ENCODE data around the gene PRRT1.
A peak's percentile ranks its signal among the peaks of the same experiment; 100 is the strongest.
"Not testable (repeated sequence)": the region's sequence is repeated elsewhere in the genome, so short reads cannot be mapped to it uniquely, and the experiment has no call there.

The PRRT1 gene

DNA sequence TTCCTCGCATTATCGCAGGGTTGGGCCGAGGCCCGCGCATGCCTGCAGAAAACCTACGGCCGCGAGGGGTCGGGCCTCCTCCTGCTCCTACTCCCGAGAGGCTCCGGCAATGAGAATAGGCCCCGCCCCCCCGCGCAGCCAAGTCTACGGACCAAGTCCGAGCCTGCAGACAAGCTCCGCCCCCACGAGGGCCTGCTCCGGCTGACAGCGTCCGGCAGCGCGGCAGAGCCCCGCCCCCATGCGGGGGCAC is 43.8 kb upstream of the PRRT1 start:
- peak overlapping the region; percentile 100 for H3K9ac ChIP-seq (ENCODE audit: low read depth, low read length, poor library complexity, severe bottlenecking)
- TF ChIP-seq EZH2phosphoT487 (IDR thresholded peaks at IDR 0.05; ENCODE audit: borderline replicate concordance): no peak
- TF ChIP-seq, protein P1, sequence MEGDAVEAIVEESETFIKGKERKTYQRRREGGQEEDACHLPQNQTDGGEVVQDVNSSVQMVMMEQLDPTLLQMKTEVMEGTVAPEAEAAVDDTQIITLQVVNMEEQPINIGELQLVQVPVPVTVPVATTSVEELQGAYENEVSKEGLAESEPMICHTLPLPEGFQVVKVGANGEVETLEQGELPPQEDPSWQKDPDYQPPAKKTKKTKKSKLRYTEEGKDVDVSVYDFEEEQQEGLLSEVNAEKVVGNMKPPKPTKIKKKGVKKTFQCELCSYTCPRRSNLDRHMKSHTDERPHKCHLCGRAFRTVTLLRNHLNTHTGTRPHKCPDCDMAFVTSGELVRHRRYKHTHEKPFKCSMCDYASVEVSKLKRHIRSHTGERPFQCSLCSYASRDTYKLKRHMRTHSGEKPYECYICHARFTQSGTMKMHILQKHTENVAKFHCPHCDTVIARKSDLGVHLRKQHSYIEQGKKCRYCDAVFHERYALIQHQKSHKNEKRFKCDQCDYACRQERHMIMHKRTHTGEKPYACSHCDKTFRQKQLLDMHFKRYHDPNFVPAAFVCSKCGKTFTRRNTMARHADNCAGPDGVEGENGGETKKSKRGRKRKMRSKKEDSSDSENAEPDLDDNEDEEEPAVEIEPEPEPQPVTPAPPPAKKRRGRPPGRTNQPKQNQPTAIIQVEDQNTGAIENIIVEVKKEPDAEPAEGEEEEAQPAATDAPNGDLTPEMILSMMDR (conservative IDR thresholded peaks at IDR 0.05; ENCODE audit: low read length): no peak
- H3K4me1 ChIP-seq (ENCODE audit: insufficient read depth, low read length, poor library complexity, severe bottlenecking): peaks cover 52% of the 10 kb centered on the region
- no peaks in the 10 kb centered on the region for H3K27me3 ChIP-seq (ENCODE audit: insufficient read depth, low read length, poor library complexity, severe bottlenecking)
- H4K20me1 ChIP-seq (ENCODE audit: insufficient read depth, low read length, poor library complexity, severe bottlenecking): no peaks in the 10 kb centered on the region
- no peaks in the 10 kb centered on the region for H3K9me2 ChIP-seq (replicated peaks; ENCODE audit: low read depth, low read length)
- no peak overlapping the region for H2AFZ ChIP-seq (ENCODE audit: low read length)
- no peaks in the 10 kb centered on the region for H3K36me3 ChIP-seq (ENCODE audit: insufficient read depth, low read length)
- H3K4me3 ChIP-seq (ENCODE audit: low read length, poor library complexity, severe bottlenecking): peak overlapping the region; percentile 99
- H3K79me2 ChIP-seq (ENCODE audit: insufficient read depth, low read length): peaks cover 53% of the 10 kb centered on the region
- no peaks in the 10 kb centered on the region for H3F3A ChIP-seq (ENCODE audit: low read depth)
- H3K4me2 ChIP-seq (ENCODE audit: low read depth, low read length, poor library complexity, severe bottlenecking): no peak overlapping the region
- H3K9me3 ChIP-seq (ENCODE audit: insufficient read depth, low read depth, low read length): no peaks in the 10 kb centered on the region

DNA sequence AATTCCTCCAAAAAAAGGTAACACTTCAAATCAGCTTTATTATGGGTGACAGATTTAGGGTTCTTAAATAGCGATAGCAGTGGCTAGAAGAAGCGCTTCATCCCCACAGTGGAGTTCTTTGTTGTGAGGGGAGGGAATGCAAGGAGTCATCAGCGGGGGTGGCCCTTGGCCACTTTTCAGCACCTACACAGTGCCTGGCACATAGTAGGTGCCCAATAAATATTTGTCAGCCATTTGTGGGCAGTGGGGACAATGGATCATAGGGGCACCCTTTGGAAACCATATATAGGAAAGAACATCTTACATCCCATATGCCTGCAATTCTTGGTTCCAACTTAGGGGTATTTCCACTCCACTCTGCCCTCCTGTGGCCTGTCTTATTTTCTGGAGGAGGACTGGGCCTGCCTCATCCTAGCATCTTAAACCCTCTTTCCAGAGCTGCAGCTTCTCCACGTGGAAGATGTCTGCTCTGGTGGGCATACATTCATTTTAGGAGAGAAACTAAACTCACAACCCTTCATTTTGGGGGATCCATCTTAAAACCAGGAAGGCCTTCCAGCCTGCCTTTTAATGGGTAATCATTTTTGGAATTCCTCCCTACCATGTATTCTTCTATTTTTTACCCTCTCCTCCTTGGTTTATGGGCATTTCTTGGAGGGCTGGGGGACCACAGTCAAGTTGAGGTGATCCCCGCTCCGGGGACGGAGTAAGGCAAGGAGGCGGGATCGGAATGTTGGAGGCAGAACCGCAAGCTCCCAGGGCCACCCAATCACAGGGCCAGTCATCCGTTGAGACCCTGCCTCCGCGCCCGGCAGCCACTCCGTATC is 43.3 kb upstream of the PRRT1 start:
- H3K79me2 ChIP-seq (ENCODE audit: insufficient read depth, low read length): peaks cover 58% of the 10 kb centered on the region
- no peak for TF ChIP-seq EZH2phosphoT487 (IDR thresholded peaks at IDR 0.05; ENCODE audit: borderline replicate concordance)
- TF ChIP-seq, protein P1 (conservative IDR thresholded peaks at IDR 0.05; ENCODE audit: low read length): peak; percentile 82
- H3K4me3 ChIP-seq (ENCODE audit: low read length, poor library complexity, severe bottlenecking): peak overlapping the region; percentile 91
- no peaks in the 10 kb centered on the region for H4K20me1 ChIP-seq (ENCODE audit: insufficient read depth, low read length, poor library complexity, severe bottlenecking)
- peak overlapping the region; percentile 96 for H3K9ac ChIP-seq (ENCODE audit: low read depth, low read length, poor library complexity, severe bottlenecking)
- peak overlapping the region; percentile 35; the same call in 1 of the 2 replicates for H2AFZ ChIP-seq (ENCODE audit: low read length)
- no peaks in the 10 kb centered on the region for H3K27me3 ChIP-seq (ENCODE audit: insufficient read depth, low read length, poor library complexity, severe bottlenecking)
- no peaks in the 10 kb centered on the region for H3K9me3 ChIP-seq (ENCODE audit: insufficient read depth, low read depth, low read length)
- H3K4me2 ChIP-seq (ENCODE audit: low read depth, low read length, poor library complexity, severe bottlenecking): peak overlapping the region; percentile 99
- no peaks in the 10 kb centered on the region for H3K36me3 ChIP-seq (ENCODE audit: insufficient read depth, low read length)
- H3F3A ChIP-seq (ENCODE audit: low read depth): no peaks in the 10 kb centered on the region
- H3K9me2 ChIP-seq (replicated peaks; ENCODE audit: low read depth, low read length): no peaks in the 10 kb centered on the region
- H3K4me1 ChIP-seq (ENCODE audit: insufficient read depth, low read length, poor library complexity, severe bottlenecking): peaks cover 52% of the 10 kb centered on the region

DNA sequence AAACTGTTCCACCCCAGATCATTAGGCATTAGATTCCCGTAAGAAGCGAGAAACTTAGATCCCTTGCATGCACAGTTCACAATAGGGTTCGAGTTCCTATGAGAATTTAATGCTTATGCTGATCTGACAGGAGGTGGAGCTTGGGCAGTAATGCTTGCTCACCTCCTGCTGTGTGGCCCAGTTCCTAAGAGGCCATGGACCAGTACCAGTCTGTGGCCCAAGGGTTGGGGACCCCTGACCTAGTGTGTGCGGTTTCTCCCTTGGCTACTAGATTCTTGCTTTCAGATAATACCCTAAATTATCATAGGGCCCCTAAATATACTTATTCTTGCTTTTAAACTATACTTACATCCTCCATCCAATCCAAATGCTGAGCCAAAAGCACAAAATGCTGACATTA is 42.6 kb upstream of the PRRT1 start:
- no peaks in the 10 kb centered on the region for H3K36me3 ChIP-seq (ENCODE audit: insufficient read depth, low read length)
- H3K4me1 ChIP-seq (ENCODE audit: insufficient read depth, low read length, poor library complexity, severe bottlenecking): peaks cover 53% of the 10 kb centered on the region
- peaks cover 64% of the 10 kb centered on the region for H3K79me2 ChIP-seq (ENCODE audit: insufficient read depth, low read length)
- peak overlapping the region; percentile 99 for H3K4me2 ChIP-seq (ENCODE audit: low read depth, low read length, poor library complexity, severe bottlenecking)
- H3K27me3 ChIP-seq (ENCODE audit: insufficient read depth, low read length, poor library complexity, severe bottlenecking): no peaks in the 10 kb centered on the region
- peak overlapping the region; percentile 96 for H3K9ac ChIP-seq (ENCODE audit: low read depth, low read length, poor library complexity, severe bottlenecking)
- no peaks in the 10 kb centered on the region for H3F3A ChIP-seq (ENCODE audit: low read depth)
- H3K9me3 ChIP-seq (ENCODE audit: insufficient read depth, low read depth, low read length): no peaks in the 10 kb centered on the region
- H2AFZ ChIP-seq (ENCODE audit: low read length): no peak overlapping the region
- H4K20me1 ChIP-seq (ENCODE audit: insufficient read depth, low read length, poor library complexity, severe bottlenecking): no peaks in the 10 kb centered on the region
- H3K4me3 ChIP-seq (ENCODE audit: low read length, poor library complexity, severe bottlenecking): peak overlapping the region; percentile 91
- H3K9me2 ChIP-seq (replicated peaks; ENCODE audit: low read depth, low read length): no peaks in the 10 kb centered on the region
- TF ChIP-seq, protein P1 (conservative IDR thresholded peaks at IDR 0.05; ENCODE audit: low read length): no peak
- no peak for TF ChIP-seq EZH2phosphoT487 (IDR thresholded peaks at IDR 0.05; ENCODE audit: borderline replicate concordance)

DNA sequence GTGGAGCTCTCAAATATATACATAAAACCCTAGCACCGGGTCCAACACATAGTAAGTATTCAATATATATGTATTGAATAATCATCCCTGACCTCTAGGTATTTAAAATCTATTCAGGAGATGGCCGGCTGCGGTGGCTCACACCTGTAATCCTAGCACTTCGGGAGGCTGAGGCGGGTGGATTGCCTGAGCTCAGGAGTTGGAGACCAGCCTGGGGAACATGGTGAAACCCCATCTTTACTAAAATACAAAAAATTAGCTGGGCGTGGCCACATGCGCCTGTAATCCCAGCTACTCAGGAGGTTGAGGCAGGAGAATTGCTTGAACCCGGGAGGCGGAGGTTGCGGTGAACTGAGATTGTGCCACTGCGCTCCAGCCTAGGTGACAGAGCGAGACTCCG is 41.4 kb upstream of the PRRT1 start:
- not testable (repeated sequence) for H3K36me3 ChIP-seq (ENCODE audit: insufficient read depth, low read length); H4K20me1 ChIP-seq (ENCODE audit: insufficient read depth, low read length, poor library complexity, severe bottlenecking); H3K27me3 ChIP-seq (ENCODE audit: insufficient read depth, low read length, poor library complexity, severe bottlenecking); H3K9me3 ChIP-seq (ENCODE audit: insufficient read depth, low read depth, low read length); H3K9me2 ChIP-seq (replicated peaks; ENCODE audit: low read depth, low read length); H3F3A ChIP-seq (ENCODE audit: low read depth)
- peak overlapping the region; percentile 60; the same call in 1 of the 2 replicates for H2AFZ ChIP-seq (ENCODE audit: low read length)
- H3K4me3 ChIP-seq (ENCODE audit: low read length, poor library complexity, severe bottlenecking): peak overlapping the region; percentile 91
- peaks cover 76% of the 10 kb centered on the region for H3K79me2 ChIP-seq (ENCODE audit: insufficient read depth, low read length)
- peaks cover 62% of the 10 kb centered on the region for H3K4me1 ChIP-seq (ENCODE audit: insufficient read depth, low read length, poor library complexity, severe bottlenecking)
- H3K9ac ChIP-seq (ENCODE audit: low read depth, low read length, poor library complexity, severe bottlenecking): peak overlapping the region; percentile 96
- peak overlapping the region; percentile 99 for H3K4me2 ChIP-seq (ENCODE audit: low read depth, low read length, poor library complexity, severe bottlenecking)
